SKM-1 (cell line): ENCODE data around the gene SLC24A2.
"Not testable (repeated sequence)": the region's sequence is repeated elsewhere in the genome, so short reads cannot be mapped to it uniquely, and the experiment has no call there.

Source experiments
- DNase-seq: peaks from one replicate; lab custom pipeline; 2025; ENCODE audit not compliant: unreplicated experiment; lab: John Stamatoyannopoulos, UW

Gene SLC24A2

GRCh38 chr9:19788614-19789271, at the start of gene SLC24A2:
Gene SLC24A2, minus strand, starts transcription at chr9:19789037.
- DNase-seq: no peak

- not testable (repeated sequence) for DNase-seq
These were observed 44.5 kb upstream of the SLC24A2 start for GRCh38 chr9:19833331-19833730.

DNA sequence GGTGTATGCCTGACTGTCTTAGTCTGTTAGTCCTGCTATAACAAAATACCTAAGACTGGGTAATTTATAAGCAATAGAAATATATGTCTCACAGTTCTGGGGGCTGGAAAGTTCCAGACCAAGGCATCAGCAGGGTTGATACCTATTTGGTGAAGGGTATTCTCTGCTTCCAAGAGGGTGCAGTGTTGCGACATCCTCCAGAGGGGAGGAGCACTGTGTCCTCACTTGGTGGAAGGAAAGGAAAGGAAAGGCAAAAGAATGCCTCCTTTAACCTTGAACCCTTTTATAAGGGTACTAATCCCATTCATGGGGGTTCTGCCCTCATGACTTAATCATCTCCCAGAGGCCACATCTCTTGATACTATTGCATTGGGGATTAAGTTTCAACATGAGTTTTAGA, 42.0 kb upstream of the SLC24A2 start:
- DNase-seq: no peak

DNA sequence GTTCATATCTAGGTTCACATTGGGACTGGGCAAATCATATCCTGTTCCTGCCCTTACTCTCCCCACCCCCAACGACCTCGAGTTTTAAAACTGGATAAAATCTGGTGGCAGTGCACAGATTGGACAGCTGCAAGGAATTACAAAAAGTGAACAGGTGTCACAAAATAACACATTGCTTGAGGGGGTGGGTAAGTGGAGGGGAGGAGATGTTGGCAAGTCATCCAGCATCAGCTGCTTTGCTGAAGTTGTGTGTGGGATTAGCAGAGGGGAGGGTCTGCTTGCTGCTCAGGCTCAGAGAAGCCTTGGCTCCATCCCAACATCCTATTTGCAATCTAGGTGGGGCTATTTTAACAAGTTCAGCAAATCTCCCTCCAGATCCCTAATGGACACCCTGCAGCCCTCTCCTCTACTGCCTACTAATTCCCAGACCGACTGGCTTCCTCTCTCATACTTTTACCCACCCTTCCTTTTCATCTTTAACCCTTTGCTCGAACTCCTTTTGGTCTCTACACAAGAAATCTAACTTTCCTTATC, 39.8 kb upstream of the SLC24A2 start:
- no peak for DNase-seq

DNA sequence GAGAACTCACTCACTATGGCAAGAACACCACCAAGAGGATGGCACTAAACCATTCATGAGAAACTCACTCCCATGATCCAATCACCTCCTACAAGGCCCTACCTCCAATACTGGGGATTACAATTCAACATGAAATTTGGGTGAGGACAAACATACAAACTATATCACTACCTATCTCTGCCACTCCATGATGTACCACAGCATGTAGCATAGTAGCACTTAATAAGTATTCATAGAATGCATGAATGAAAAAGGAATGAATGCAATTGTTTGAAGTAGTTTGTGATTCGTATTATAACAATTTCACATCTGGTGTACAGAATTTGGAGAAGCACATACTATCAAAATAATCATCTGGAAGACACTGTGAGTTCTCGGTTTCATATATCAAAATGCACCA, 27.9 kb upstream of the SLC24A2 start:
- no peak for DNase-seq

GRCh38 chr9:19812194-19812593, 23.4 kb upstream of the SLC24A2 start:
- DNase-seq: no peak

- no peak for DNase-seq
These were observed 20.8 kb upstream of the SLC24A2 start for GRCh38 chr9:19809422-19810269.

DNA sequence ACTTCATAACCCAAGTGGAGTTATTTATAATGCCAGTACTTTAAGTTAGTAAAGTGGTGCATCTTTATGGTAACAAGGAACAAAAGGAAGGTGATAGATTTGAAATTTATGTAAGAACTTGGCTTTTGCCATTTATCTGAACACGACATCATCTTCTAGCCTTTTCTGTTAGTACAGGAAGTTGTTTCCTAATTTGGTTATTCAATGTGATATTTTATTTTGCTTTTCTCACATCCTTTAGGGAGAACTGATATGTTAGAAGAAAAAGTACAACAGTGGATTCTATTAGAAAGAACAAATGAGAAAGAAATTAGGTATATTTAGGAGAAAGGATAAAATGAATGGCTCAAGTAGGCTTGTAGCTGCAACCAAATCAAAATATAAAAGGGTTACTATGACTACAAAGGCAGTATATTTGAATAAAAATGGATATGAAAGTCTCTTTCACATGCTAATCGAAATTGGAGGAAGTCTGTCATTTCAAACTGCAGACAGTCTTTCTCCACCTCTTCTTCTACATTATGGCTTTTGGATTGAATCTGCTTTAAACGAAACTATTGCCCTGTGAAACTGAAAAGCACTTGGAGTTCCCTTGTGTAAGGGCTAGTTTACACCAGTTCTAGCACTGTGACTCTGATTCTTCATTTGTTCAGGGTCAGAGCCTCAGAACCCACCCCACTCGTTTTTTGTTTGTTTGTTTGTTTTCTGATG, 18.5 kb upstream of the SLC24A2 start:
- no peak for DNase-seq

- no peak for DNase-seq
These were observed 15.6 kb upstream of the SLC24A2 start for GRCh38 chr9:19804431-19804830.

DNA sequence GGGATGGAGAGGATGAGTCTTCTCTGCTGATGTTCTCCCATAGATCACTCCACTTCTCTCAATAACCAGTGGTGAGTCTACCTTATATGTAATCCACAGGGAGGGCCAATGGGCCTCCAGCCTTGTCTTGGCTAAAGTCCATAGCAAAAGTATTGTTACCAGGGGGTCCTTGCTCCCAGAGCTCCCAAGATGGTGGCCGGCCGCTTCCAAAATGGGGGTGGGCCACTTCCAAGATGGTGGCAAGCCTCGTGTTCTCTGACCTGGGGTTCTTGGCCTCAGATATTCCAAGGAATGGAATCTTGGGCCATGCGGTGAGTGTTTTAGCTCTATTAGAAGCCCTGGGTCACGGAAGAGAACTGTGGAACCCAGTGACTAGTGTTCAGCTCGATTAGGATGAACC, 12.0 kb upstream of the SLC24A2 start:
- no peak for DNase-seq

DNA sequence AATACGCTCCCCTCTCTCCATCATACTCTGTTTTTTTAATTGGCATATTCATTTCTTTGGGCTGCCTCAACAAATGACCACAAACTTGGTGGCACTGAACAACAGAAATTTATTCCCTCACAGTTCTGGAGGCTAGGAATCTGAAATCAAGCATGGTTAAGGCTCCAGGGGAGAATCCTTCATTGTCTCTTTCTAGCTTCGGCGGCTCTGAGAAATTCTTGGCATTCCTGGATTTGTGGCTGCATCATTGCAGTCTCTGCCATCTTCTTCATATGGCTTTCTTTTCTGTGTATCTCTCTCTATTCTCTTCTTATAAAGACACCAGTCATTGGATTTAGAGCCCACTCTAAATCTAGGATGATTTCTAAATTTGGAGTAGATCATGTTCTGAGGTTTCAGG, 10.9 kb upstream of the SLC24A2 start:
- DNase-seq: no peak

GRCh38 chr9:19788152-19788551, 685 bp downstream of the SLC24A2 start:
- DNase-seq: no peak

DNA sequence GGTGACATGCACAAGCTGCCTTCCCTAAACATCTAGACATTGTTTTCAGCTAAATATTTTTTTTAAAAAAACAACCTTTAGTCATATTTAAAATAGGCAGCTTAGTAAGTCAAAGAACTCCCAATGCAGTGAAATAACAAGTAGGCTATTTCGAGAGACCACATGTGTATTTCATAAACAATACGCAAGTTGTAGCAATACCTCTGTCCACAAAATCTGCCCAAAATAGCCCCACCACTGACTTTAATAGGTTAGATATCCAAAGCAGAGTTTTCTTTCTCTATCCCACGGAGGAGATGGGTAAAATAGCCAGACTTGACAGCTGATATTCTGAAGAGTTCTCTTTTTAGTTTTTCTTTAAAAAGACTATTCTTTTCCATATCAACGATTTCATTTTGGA, 1.2 kb downstream of the SLC24A2 start:
- no peak for DNase-seq

DNA sequence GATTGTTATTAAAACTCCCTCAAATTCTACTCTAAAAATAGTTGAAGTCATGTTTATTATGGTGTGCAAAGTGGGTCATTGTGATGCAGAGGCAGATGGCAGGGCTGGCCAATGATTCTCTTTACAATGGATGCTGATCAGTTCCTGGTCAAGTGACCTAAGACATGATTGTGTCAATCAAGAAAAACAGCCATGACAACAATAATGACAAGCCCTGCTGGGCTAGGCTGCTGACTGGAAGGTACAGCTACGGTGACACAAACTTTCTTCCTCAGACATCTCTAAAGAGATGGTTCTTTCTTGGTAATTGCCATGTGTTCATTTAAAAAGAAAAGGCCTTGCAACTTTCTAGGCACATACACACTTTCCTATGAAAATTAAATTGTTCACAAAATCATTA, 3.6 kb downstream of the SLC24A2 start:
- DNase-seq: no peak

GRCh38 chr9:19784136-19784535, 4.7 kb downstream of the SLC24A2 start:
- DNase-seq: no peak

- no peak for DNase-seq
These were observed 5.3 kb downstream of the SLC24A2 start for GRCh38 chr9:19783500-19783899.

- DNase-seq: no peak
These were observed 6.8 kb downstream of the SLC24A2 start for GRCh38 chr9:19782005-19782404.

GRCh38 chr9:19781240-19781639, 7.6 kb downstream of the SLC24A2 start:
- no peak for DNase-seq

- DNase-seq: no peak
These were observed 17.4 kb downstream of the SLC24A2 start for GRCh38 chr9:19771446-19771845.

DNA sequence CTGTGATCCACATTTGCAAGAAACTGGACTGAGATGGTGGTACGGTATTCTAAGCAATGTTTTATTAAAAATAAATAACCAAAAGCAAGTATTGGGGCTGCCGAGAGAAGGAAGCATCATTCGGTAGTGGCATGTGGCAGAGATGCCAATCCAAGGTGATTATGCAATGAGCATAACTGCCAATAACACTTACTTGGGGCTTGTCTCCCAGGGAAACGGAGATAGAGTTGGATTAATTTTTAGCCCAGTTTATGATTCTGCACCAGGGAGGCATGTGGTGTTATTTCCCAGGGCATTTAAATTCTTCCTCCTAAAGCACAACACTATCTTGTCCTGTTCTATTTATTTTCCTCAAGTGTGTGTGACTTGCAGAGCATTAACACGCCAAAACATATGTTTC, 17.9 kb downstream of the SLC24A2 start:
- DNase-seq: no peak

DNA sequence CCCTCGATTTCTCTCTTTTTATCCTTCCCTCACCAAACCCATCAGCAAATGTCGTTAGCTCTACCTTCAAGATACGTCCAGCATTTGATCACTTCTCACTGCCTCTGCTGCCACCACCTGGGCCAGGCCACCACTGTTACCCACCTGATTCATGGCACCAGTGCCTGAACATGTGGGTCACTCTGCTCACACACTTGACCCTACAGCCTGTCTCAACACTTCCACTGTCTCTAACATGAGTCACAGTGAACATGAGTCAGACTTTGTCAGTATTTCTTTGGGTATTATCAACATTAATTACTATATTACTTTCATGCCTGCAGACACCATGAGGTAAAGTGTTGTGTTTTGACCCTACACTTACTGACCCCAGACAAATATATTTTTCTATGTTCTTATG, 19.6 kb downstream of the SLC24A2 start:
- no peak for DNase-seq

- no peak for DNase-seq
These were observed 20.0 kb downstream of the SLC24A2 start for GRCh38 chr9:19768798-19769197.
